K562 (cell line): Measurements from ENCODE around the gene UBALD2. TPM values are rescaled to one million over a fixed set of nuclear protein-coding genes. Genes with fewer than 3 reads are reported as not detected.

ENCODE experiments used
- LCOR ChIP-seq: sonication (generic); formaldehyde crosslinking; IDR thresholded peaks from 2 replicates; pipeline ENCODE4 v1.8.0; 2022; ENCODE audit warnings: mild to moderate bottlenecking, missing genetic modification reagents
- MEF2A ChIP-seq: IDR thresholded peaks from 2 replicates; pipeline ENCODE4 v1.6.1; 2011; ENCODE audit warnings: low read depth, mild to moderate bottlenecking, low read length, moderate library complexity; ENCODE audit not compliant: control insufficient read depth
- NFRKB ChIP-seq: fragments of 450-650 bp; IDR thresholded peaks from 2 replicates; pipeline ENCODE4 v1.6.1; 2016; ENCODE audit warnings: low read depth
- NR2C1 ChIP-seq, 2 experiments: fragments of 450-650 bp; IDR thresholded peaks; 2 replicates each; pipeline ENCODE4 v1.6.1; 2017; ENCODE audit warnings: mild to moderate bottlenecking in 2 of 2, antibody characterized with exemption in 1 of 2, inconsistent platforms in 1 of 2, missing compliant biosample characterization in 1 of 2, missing genetic modification characterization in 1 of 2
- NR4A1 ChIP-seq, 2 experiments: fragments of 250-450 bp in 1 of 2; fragments of 450-650 bp in 1 of 2; sonication (Bioruptor Pico) in 1 of 2; IDR thresholded peaks; 2 replicates each; pipeline versions ENCODE4 v1.4.0 to v1.6.1; 2016 to 2020; ENCODE audit warnings: mild to moderate bottlenecking in 2 of 2, missing compliant biosample characterization in 1 of 2, missing genetic modification characterization in 1 of 2, moderate library complexity in 1 of 2
- PHF8 ChIP-seq: fragments of 200-600 bp; sonication (generic); IDR thresholded peaks from 2 replicates; pipeline ENCODE4 v1.6.1; 2012; ENCODE audit warnings: mixed run types, mild to moderate bottlenecking, inconsistent platforms, low read length, moderate library complexity, borderline replicate concordance
- POLR2A ChIP-seq: fragments of 450-650 bp; conservative IDR thresholded peaks from 2 replicates; pipeline ENCODE4 v1.6.1; 2016
- RBFOX2 ChIP-seq: fragments of 200-400 bp; formaldehyde crosslinking; IDR thresholded peaks from 2 replicates; pipeline ENCODE4 v1.6.1; 2017; ENCODE audit warnings: low read depth, mild to moderate bottlenecking, low read length, moderate library complexity
- RFX7 ChIP-seq: fragments of 250-450 bp; sonication (Bioruptor Pico); IDR thresholded peaks from 2 replicates; pipeline ENCODE4 v1.5.1; 2021; ENCODE audit warnings: mild to moderate bottlenecking
- SOX6 ChIP-seq: fragments of 450-650 bp; IDR thresholded peaks from 2 replicates; pipeline ENCODE4 v1.6.1; 2014; ENCODE audit warnings: mild to moderate bottlenecking
- SUPT5H ChIP-seq: fragments of 450-650 bp; IDR thresholded peaks from 2 replicates; pipeline ENCODE4 v1.6.1; 2016
- TBL1XR1 ChIP-seq, 2 experiments: IDR thresholded peaks; 2 replicates each; pipeline ENCODE4 v1.6.1; 2012; ENCODE audit warnings: improper control_type of control experiment in 2 of 2, low read length in 2 of 2, mild to moderate bottlenecking in 1 of 2
- ZFPM2 ChIP-seq: fragments of 250-450 bp; sonication (Bioruptor Pico); IDR thresholded peaks from 2 replicates; pipeline ENCODE4 v1.5.1; 2022; ENCODE audit warnings: mild to moderate bottlenecking
- ZNF445 ChIP-seq: fragments of 250-450 bp; sonication (Bioruptor Pico); IDR thresholded peaks from 2 replicates; pipeline ENCODE4 v1.4.0; 2020; ENCODE audit warnings: low read depth, mild to moderate bottlenecking, moderate library complexity
- polyA plus RNA-seq, 8 experiments: library from polyadenylated mRNA; depleted of rRNA in 4 of 8; stranded (reverse) in 5 of 8; unstranded in 3 of 8; fragments of >200 nt; fragmentation: Nextera tagmentation in 2 of 8; fragmentation: Illumina TruSeq in 1 of 8; extraction: Ambion mirVana in 2 of 8; extraction: Trizol in 1 of 8; gene quantifications; 2 replicates each; pipeline versions ENCODE4 v1.2.1 to v1.2.3, GENCODE V29; 2011 to 2014; ENCODE audit warnings: inconsistent platforms in 1 of 8, missing spikeins in 1 of 8
- total RNA-seq, 7 experiments: library from RNA; depleted of rRNA in 6 of 7; stranded (reverse); fragments of >200 nt in 6 of 7; fragmentation: Illumina TruSeq in 2 of 7; extraction: Trizol in 2 of 7; gene quantifications; 2 replicates each; pipeline versions ENCODE4 v1.2.1 to v1.2.3, GENCODE V29; 2011 to 2021; ENCODE audit warnings: low replicate concordance in 1 of 7
- TF ChIP-seq, protein P1 (sequence below): sonication (generic); formaldehyde crosslinking; IDR thresholded peaks from 2 replicates; pipeline ENCODE4 v1.8.1; 2023; ENCODE audit warnings: mild to moderate bottlenecking, missing genetic modification reagents
- TF ChIP-seq, protein P2 (sequence below), 2 experiments: fragments of 450-650 bp; conservative IDR thresholded peaks; 2 replicates each; pipeline ENCODE4 v1.6.1; 2017; ENCODE audit warnings: mild to moderate bottlenecking in 2 of 2, moderate library complexity in 2 of 2
- TF ChIP-seq, protein P3 (sequence below): sonication (generic); formaldehyde crosslinking; IDR thresholded peaks from 2 replicates; pipeline ENCODE4 v1.8.0; 2023; ENCODE audit warnings: mild to moderate bottlenecking, missing genetic modification reagents
- TF ChIP-seq, protein P4 (sequence below): fragments of 250-450 bp; sonication (Bioruptor Pico); IDR thresholded peaks from 2 replicates; pipeline ENCODE4 v1.8.0; 2021; ENCODE audit warnings: borderline replicate concordance, mild to moderate bottlenecking, moderate library complexity; ENCODE audit not compliant: poor library complexity, severe bottlenecking

The UBALD2 gene
- total and polyA plus RNA-seq, 9 of the 15 experiments (the other 6 are each of a cell fraction or from before 2014, with no cell fraction given) = 2.3 to 94.1 (median 25.3) TPM

DNA sequence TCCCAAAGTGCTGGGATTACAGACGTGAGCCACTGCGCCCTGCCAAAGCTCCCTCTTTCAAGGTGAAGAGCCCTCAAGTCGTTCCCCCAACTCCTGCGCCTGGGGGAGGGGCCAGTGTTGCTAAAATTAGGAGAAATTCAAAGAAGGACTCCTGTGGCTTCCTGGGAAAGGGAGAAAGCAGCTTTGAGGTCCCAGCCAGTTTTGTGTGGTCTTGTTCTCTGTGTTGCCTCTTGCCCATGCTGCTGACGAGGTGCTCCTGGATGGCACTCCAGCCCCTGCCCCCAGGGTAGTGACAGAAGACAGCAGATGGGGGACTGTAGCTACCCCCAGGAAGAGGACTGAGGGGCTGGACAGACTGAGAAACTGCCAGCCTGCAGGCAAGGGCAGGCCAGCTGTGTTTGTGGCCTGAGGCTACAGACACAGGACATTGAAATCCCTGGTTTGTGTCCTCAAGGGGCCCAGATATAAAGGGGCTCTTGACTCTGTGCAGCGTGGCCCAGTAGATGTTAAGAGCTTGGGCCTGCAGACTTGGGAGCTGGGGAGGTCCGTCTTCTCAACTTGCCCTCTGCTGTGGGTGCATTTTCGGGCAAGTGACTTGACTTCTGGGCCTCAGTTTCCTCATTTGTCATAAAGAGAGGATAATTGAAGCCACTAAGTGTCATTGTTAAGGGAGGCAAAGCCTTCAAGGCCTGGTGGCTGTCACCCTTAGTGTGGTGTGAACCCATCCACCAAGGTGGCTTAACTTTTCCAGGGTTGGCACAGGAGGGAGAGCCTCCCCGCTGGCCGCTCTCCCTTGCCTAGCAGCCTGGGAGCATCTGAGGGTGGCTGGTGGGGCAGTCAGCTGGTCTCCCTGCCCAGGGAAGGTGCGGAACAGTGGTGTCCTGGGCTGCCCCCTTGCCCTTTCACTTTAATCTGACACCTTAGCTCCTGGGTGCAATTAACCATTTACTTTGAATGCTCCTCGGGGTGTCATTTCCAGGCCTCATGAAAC is 4.1 kb downstream of the UBALD2 start (continued):
- TF ChIP-seq, protein P1, sequence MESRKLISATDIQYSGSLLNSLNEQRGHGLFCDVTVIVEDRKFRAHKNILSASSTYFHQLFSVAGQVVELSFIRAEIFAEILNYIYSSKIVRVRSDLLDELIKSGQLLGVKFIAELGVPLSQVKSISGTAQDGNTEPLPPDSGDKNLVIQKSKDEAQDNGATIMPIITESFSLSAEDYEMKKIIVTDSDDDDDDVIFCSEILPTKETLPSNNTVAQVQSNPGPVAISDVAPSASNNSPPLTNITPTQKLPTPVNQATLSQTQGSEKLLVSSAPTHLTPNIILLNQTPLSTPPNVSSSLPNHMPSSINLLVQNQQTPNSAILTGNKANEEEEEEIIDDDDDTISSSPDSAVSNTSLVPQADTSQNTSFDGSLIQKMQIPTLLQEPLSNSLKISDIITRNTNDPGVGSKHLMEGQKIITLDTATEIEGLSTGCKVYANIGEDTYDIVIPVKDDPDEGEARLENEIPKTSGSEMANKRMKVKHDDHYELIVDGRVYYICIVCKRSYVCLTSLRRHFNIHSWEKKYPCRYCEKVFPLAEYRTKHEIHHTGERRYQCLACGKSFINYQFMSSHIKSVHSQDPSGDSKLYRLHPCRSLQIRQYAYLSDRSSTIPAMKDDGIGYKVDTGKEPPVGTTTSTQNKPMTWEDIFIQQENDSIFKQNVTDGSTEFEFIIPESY (CRISPR knock-in tag) = peak; percentile 20; the same call in 1 of the 2 replicates
- TF ChIP-seq RFX7 (CRISPR knock-in tag) (peak; percentile 46; the same call in 1 of the 2 replicates), SUPT5H (peak; percentile 45; the same call in 1 of the 2 replicates), MEF2A (peak; percentile 90), PHF8 (no peak), RBFOX2 (peak; percentile 70), SOX6 (0 out of 2 replicates have a peak, but pooled peaks have one; percentile 21), LCOR (0 out of 2 replicates have a peak, but pooled peaks have one; percentile 14), ZFPM2 (no peak), NR4A1 (CRISPR knock-in tag; IDR thresholded peaks at IDR 0.05) (no peak), NR4A1 (tag; IDR thresholded peaks at IDR 0.05) (peak; percentile 68; the same call in 1 of the 2 replicates), ZNF445 (no peak), NFRKB (no peak), TBL1XR1 (IDR thresholded peaks at IDR 0.05; ENCODE audit: low read length in 2 of 2) (peak in 1 of 2 experiments; percentile 69; a peak in 2 of 4 replicates), POLR2A (peak; percentile 49), NR2C1 (IDR thresholded peaks at IDR 0.05) (no peak), NR2C1 (tag; IDR thresholded peaks at IDR 0.05) (no peak)
- TF ChIP-seq, protein P2, sequence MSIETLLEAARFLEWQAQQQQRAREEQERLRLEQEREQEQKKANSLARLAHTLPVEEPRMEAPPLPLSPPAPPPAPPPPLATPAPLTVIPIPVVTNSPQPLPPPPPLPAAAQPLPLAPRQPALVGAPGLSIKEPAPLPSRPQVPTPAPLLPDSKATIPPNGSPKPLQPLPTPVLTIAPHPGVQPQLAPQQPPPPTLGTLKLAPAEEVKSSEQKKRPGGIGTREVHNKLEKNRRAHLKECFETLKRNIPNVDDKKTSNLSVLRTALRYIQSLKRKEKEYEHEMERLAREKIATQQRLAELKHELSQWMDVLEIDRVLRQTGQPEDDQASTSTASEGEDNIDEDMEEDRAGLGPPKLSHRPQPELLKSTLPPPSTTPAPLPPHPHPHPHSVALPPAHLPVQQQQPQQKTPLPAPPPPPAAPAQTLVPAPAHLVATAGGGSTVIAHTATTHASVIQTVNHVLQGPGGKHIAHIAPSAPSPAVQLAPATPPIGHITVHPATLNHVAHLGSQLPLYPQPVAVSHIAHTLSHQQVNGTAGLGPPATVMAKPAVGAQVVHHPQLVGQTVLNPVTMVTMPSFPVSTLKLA (conservative IDR thresholded peaks at IDR 0.05) = 0 out of 4 replicates have a peak, but pooled peaks of 1 of the 2 experiments have one; percentile 3
- TF ChIP-seq, protein P3, sequence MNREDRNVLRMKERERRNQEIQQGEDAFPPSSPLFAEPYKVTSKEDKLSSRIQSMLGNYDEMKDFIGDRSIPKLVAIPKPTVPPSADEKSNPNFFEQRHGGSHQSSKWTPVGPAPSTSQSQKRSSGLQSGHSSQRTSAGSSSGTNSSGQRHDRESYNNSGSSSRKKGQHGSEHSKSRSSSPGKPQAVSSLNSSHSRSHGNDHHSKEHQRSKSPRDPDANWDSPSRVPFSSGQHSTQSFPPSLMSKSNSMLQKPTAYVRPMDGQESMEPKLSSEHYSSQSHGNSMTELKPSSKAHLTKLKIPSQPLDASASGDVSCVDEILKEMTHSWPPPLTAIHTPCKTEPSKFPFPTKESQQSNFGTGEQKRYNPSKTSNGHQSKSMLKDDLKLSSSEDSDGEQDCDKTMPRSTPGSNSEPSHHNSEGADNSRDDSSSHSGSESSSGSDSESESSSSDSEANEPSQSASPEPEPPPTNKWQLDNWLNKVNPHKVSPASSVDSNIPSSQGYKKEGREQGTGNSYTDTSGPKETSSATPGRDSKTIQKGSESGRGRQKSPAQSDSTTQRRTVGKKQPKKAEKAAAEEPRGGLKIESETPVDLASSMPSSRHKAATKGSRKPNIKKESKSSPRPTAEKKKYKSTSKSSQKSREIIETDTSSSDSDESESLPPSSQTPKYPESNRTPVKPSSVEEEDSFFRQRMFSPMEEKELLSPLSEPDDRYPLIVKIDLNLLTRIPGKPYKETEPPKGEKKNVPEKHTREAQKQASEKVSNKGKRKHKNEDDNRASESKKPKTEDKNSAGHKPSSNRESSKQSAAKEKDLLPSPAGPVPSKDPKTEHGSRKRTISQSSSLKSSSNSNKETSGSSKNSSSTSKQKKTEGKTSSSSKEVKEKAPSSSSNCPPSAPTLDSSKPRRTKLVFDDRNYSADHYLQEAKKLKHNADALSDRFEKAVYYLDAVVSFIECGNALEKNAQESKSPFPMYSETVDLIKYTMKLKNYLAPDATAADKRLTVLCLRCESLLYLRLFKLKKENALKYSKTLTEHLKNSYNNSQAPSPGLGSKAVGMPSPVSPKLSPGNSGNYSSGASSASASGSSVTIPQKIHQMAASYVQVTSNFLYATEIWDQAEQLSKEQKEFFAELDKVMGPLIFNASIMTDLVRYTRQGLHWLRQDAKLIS (CRISPR knock-in tag) = peak; percentile 57; the same call in 1 of the 2 replicates
- TF ChIP-seq, protein P4, sequence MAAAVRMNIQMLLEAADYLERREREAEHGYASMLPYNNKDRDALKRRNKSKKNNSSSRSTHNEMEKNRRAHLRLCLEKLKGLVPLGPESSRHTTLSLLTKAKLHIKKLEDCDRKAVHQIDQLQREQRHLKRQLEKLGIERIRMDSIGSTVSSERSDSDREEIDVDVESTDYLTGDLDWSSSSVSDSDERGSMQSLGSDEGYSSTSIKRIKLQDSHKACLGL = no peak
